Measurements from ENCODE around the gene TRPV3.

The TRPV3 gene

DNA sequence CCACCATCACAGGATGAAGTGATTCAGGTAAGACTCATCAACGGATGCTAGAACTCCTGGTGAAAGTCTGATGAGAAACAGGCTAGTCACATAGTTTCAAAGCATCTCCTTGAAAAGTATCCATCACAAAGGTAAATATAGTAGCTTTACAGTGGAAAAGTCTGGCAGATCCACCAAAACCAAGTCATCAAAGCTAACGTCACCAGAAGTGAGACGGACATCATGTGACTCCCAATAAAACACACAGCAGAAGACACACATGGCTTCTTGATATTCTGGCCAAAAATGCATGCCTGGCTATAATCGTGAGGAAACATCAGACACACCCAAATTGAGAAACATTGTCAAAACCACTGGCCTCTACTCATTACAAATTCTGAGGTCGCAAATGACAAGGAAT, 17.9 kb upstream of the TRPV3 start:
- peak; percentile 64 for DNase-seq (ENCODE audit: low spot score)
- peak overlapping the region; percentile 79 for H3K27ac ChIP-seq
- ChIA-PET POLR2A (ENCODE audit: low non-redundant PET) (interaction anchor here (0.6 kb wide), 1 partner anchor 121 kb away, joined by 6 read pairs; the partner anchor contains the start of gene P2RX5), CTCF (no interaction called here)
- TF ChIP-seq, protein P1, sequence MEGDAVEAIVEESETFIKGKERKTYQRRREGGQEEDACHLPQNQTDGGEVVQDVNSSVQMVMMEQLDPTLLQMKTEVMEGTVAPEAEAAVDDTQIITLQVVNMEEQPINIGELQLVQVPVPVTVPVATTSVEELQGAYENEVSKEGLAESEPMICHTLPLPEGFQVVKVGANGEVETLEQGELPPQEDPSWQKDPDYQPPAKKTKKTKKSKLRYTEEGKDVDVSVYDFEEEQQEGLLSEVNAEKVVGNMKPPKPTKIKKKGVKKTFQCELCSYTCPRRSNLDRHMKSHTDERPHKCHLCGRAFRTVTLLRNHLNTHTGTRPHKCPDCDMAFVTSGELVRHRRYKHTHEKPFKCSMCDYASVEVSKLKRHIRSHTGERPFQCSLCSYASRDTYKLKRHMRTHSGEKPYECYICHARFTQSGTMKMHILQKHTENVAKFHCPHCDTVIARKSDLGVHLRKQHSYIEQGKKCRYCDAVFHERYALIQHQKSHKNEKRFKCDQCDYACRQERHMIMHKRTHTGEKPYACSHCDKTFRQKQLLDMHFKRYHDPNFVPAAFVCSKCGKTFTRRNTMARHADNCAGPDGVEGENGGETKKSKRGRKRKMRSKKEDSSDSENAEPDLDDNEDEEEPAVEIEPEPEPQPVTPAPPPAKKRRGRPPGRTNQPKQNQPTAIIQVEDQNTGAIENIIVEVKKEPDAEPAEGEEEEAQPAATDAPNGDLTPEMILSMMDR (conservative IDR thresholded peaks at IDR 0.05; ENCODE audit: low read depth): no peak

DNA sequence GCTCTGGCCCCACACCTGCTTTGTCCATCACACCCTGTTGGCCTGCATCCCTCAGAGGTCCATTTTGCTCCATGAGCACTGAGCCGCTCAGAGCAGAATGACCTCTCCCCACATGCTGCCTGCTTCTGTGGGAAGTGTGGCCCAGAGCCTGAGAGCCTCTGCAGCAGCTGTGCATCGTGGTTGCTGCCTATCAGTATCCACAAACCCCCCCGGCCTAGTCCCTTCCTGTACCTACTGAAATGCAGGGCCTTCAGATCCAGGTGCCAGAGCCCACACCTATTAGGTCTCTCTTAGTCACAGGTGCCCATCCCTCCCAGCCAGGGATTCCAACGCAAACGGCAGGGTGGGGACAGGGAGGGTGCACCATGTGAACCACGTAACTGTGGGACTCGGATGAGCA, 16.6 kb upstream of the TRPV3 start:
- TF ChIP-seq, protein P1 (conservative IDR thresholded peaks at IDR 0.05; ENCODE audit: low read depth): no peak
- DNase-seq (ENCODE audit: low spot score): no peak
- POLR2A ChIA-PET (ENCODE audit: low non-redundant PET): no interaction called here
- H3K27ac ChIP-seq: peak overlapping the region; percentile 11; the same call in 1 of the 2 replicates
- CTCF ChIA-PET: no interaction called here

DNA sequence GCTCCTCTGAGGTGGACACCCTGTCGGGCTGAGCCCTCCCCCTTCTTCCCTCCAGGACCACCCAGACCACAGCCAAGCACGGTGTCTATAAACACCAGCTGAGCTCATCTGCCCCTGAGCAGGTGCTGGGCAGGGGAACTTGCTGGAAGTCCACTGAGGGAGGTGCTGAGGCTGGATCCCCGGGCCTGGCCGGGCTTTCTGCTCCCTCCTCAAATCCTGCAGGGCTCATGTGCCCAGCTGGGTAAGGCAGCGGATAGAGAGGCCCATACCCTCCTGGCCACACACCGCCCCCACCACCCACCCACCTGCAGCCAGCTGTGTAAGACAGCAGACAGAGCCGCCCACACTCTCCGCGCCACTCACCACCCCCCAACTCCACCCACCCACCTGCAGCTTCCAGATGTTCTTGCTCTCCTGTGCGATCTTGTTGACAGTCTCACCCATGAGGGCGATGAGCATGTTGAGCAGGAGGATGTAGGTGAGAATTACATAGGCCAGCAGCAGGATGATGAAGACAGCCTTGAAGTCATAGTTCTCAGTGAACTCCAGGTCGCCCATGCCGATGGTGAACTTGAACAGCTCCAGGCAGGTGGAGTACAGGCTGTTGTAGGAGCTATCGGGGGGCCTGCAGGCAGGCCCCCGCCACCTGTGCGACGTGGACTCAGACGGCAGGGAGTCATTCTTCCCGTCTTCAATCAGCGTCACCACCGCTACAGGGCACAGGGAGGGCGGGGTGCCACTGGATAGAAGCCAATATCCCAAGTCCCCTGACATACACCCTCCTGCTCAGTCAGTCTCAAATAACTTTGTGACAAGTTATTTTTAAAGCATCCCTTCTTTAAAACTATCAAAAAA, 15.9 kb upstream of the TRPV3 start:
- CTCF ChIA-PET: no interaction called here
- DNase-seq (ENCODE audit: low spot score): no peak
- POLR2A ChIA-PET (ENCODE audit: low non-redundant PET): no interaction called here
- TF ChIP-seq, protein P1 (conservative IDR thresholded peaks at IDR 0.05; ENCODE audit: low read depth): no peak
- H3K27ac ChIP-seq: no peak overlapping the region

DNA sequence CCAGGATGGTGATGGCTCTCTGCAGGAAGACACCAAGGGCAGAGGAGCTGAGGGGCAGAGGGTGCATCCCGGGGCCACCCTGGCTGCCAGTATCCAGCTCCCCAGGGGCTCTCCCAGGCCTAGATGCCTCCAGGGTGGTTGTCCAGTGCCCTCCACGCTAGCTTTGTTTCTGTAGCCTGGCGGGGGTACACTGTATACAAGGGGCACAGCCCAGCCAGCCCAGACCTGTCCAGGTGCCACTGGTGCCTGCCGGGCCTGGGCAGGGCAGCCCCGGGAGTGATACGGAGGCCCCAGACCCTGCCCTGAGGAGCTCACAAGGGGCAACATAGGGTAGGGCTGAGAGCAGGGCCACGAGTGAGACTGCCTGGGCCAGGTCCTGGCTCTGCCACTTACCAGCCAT, 14.6 kb upstream of the TRPV3 start:
- no peak overlapping the region for H3K27ac ChIP-seq
- POLR2A ChIA-PET (ENCODE audit: low non-redundant PET): no interaction called here
- CTCF ChIA-PET: interaction anchor here (0.6 kb wide), 1 partner anchor 19 kb away, joined by 3 read pairs; no protein-coding TSS in a partner anchor
- TF ChIP-seq, protein P1 (conservative IDR thresholded peaks at IDR 0.05; ENCODE audit: low read depth): no peak
- DNase-seq (ENCODE audit: low spot score): no peak

DNA sequence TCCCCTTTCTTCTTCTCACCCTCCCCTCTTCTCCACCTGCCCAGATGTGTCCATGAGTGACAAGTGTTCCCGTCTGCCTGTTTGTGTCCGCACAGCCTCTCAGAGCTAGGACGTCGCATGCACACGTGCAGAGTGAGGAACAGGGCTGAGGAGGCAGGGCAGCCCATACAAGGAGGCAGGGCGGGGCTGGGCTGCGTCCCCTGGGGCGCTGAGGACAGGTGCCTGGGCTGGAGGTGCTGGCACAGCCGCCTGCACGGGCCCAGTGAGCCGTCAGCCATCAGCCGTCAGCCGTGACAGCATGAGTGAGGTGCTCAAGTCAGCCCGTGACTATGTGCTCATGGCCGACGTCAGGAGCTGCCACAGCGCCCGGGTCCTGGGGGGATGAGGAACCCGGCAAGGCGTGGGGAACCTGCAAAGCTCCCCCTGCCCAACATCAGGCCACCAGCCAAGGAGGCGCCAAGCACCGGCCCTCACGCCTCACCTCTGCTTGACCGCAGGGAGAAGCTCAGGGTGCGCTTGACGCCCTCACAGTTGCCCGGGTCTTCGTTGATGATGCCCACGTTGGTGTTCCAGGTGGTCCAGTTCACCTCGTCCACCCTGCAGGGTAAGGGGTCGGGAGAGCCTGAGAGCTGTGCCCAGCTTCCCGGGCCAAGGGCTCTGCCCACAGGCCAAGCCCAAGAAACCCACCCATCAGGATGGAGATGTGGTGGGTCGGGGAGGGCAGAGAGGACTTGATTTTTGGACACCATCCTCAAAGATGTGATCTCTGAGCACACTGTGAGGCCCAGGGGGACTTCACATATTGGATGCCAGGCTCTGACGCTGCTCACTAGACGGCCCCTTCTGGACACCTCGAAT, 13.7 kb upstream of the TRPV3 start:
- TF ChIP-seq, protein P1 (conservative IDR thresholded peaks at IDR 0.05; ENCODE audit: low read depth): no peak
- DNase-seq (ENCODE audit: low spot score): no peak
- ChIA-PET POLR2A (ENCODE audit: low non-redundant PET) (no interaction called here), CTCF (interaction anchor here (0.6 kb wide), 1 partner anchor 18 kb away, joined by 3 read pairs; no protein-coding TSS in a partner anchor)
- no peak overlapping the region for H3K27ac ChIP-seq

DNA sequence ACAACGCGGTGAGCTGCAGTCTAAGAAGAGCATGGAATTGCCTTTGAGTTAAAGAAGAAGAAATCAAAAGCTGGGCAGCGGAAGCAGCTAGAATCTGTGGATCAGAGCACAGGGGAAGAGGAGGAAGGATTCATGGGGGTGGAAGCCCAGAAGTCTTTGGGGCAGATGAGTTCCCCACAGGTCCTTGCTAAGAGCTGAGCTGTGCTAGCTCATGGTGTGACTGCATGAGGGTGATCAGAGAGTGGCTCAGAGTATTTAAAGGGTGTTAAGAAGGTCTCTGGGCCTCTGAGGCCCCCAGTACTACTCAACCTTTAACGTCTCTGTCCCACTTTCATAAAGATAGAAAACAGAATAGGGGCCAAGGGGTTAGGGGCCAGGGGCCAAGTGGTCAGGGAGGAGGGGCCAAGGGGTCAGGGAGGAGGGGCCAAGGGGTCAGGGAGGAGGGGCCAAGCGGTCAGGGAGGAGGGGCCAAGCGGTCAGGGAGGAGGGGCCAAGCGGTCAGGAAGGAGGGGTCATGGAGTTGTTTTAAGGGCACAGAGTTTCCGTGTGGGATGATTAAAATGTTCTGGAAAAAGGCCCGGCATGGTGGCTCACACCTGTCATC, 12.0 kb upstream of the TRPV3 start:
- TF ChIP-seq, protein P1 (conservative IDR thresholded peaks at IDR 0.05; ENCODE audit: low read depth): no peak
- H3K27ac ChIP-seq: no peak overlapping the region
- POLR2A ChIA-PET (ENCODE audit: low non-redundant PET): no interaction called here
- CTCF ChIA-PET: no interaction called here
- no peak for DNase-seq (ENCODE audit: low spot score)
